ENCODE data around the gene PLTP. TPM values are rescaled to one million over a fixed set of nuclear protein-coding genes. Genes with fewer than 3 reads are reported as not detected.
"Not testable (repeated sequence)": the region's sequence is repeated elsewhere in the genome, so short reads cannot be mapped to it uniquely, and the experiment has no call there.

Gene PLTP
- total RNA-seq, 1 donor: 107 TPM

DNA sequence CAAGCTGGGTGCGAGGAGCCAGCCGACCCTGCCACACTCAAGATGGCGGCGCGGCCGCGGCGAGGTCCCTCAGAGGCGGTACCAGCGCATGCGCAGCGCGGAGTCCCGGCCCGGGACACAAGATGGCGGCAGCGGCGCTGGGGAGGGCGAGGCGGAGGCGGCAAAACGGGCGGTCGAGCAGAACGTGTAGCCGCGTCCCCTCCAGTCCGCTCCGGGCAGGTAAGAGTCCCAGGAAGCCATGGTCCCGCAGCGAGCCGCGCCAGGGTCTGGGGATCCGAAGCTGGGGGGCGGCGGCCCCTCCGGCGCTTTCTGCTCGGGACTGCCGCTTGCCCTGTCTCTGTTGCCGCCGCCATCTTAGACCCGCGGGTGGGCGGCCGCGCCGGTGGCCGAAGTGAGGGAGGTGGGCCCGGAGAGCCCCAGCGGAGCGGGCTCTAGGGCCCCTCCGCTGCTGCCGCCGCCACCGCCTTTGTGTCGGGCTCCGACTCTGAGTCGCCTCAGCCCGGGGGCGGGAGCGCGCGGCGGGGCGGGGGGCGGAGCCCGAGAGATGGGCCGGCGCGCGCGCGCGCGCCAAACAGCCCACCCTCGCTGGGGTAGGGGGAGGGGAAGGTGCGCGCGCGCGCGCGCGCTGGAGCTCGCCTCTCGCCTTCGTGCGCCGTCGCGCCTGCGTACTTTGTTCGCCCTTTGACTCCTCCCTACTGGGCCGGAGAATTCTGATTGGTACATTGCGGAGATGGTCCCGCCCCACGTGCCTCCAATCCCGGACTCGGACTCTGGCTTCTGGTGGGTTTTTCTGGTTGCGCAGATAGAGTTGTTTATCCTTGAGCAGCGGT is 22.8 kb upstream of the PLTP start, which contains the start of gene PCIF1:
Gene PCIF1 (plus strand): TSS at position 98 of the 830 bp plus-strand sequence. CDS start 4,317 bp downstream, outside the sequence.
- peak; percentile 97 for DNase-seq (ENCODE audit: low read depth)
- H3K4me3 ChIP-seq (ENCODE audit: low read depth, low read length): peak within 1 kb of the TSS; percentile 95
- TF ChIP-seq, protein P1, sequence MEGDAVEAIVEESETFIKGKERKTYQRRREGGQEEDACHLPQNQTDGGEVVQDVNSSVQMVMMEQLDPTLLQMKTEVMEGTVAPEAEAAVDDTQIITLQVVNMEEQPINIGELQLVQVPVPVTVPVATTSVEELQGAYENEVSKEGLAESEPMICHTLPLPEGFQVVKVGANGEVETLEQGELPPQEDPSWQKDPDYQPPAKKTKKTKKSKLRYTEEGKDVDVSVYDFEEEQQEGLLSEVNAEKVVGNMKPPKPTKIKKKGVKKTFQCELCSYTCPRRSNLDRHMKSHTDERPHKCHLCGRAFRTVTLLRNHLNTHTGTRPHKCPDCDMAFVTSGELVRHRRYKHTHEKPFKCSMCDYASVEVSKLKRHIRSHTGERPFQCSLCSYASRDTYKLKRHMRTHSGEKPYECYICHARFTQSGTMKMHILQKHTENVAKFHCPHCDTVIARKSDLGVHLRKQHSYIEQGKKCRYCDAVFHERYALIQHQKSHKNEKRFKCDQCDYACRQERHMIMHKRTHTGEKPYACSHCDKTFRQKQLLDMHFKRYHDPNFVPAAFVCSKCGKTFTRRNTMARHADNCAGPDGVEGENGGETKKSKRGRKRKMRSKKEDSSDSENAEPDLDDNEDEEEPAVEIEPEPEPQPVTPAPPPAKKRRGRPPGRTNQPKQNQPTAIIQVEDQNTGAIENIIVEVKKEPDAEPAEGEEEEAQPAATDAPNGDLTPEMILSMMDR (IDR thresholded peaks at IDR 0.05; ENCODE audit: insufficient read depth, low read length): no peak

DNA sequence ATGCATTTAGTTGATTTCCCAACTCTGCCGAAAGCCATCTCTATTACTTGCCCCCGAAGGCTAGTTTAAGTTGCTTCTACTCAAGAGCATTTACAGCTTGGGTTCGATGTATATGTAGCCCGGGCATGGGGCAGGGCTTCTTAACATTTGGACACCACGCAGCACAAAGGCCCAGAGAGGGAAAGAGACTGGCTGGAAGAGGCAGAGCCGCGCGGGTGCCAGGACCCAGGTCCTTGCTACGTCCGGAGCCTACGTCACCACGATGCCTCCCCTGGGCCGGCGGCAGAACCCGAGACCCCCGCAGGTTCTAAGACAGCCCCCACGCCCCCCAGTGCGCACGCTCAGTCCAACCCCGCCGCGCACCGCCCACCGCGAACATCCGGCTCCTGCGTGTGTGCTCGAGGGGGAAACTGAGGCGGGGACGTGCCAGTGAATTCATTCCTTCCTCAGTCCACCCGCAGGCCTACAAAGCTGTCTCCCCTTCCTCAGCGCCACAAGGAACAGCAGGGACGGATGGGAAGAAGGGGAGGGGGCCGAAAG is 22.2 kb upstream of the PLTP start:
- H3K4me3 ChIP-seq (ENCODE audit: low read depth, low read length): peak overlapping the region; percentile 95
- TF ChIP-seq, protein P1 (IDR thresholded peaks at IDR 0.05; ENCODE audit: insufficient read depth, low read length): no peak
- DNase-seq (ENCODE audit: low read depth): peak; percentile 48

DNA sequence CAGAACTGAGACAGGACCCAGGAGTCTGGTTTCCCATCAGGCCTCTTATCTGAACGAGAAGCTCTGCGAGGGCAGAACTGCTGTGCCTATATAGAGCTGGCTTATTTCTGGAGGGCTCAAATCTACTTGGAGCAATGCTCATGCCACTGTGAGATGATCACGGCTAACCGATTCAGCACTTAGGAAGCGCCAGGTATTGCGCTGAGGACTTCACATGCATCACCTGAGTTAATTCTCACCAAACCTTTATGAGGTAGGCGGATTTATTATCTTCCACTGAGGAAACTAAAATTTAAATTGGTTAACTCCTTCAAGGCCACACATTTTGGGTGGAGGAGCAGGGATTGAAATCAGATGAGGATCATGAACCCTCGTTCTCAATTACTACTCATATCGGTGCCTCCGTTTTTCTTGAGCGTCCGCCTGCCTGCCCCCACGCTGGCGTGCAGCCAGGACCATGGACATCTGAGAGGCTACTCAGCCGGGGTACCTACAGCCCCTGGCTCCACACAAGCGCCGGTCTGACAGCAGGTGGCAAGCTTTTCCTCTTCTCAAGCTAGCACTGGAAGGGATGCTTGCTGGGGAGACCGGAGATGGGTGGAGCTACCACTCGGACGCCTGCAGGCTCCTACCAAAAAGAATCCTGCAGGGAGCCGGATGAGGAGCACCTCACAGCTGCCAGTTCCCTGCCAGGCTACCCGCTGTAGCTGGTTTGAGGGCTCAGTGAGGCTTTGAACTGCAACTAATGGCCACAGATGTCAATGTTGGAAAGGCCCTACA is 21.5 kb upstream of the PLTP start:
- DNase-seq (ENCODE audit: low read depth): peak; percentile 67
- TF ChIP-seq, protein P1 (IDR thresholded peaks at IDR 0.05; ENCODE audit: insufficient read depth, low read length): peak; percentile 34
- peak overlapping the region; percentile 95 for H3K4me3 ChIP-seq (ENCODE audit: low read depth, low read length)

DNA sequence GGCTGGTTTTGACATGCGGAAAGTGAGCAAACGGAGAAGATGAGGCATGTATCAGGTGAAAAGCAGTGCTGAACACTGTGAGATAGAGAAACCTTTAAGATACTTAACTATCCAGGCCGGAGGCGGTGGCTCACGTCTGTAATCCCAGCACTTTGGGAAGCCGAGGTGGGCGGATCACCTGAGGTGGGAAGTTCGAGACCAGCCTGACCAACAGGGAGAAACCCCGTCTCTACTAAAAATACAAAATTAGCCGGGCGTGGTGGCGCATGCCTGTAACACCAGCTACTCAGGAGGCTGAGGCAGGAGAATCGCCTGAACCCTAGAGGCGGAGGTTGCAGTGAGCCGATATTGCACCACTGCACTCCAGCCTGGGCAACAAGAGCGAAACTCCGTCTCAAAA is 19.7 kb upstream of the PLTP start:
- not testable (repeated sequence) for DNase-seq (ENCODE audit: low read depth); H3K4me3 ChIP-seq (ENCODE audit: low read depth, low read length)

DNA sequence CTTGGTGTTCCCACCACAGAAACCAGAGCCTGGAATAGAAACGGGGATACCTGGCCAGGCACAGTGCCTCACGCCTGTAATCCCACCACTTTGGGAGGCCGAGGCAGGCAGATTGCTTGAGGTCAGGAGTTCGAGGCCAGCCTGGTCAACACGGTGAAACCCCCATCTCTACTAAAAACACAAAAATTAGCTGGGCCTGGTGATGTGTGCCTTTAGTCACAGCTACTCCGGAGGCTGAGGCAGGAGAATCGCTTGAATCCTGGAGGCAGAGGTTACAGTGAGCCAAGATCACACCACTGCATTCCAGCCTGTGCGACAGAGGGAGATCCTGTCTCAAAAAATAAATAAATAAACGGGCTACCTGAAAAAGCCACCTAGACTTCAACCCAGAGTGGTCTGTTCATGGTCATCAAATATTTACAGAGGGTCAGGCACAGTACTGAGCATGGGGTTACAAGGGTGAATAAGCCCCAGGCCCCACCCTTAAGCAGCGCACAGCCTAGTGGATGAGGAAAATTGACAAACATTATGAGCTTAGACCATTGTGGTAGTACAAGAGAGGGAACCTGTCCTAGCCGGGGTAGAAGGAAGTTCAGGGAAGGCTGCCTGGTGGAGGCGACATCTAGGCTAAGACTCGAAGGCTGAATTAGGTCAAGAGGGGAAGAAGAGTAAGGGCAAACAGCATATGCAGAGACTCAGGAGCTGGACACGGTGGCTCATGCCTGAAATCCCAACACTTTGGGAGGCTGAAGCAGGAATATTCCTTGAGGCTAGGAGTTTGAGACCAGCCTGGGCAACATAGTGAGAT is 15.3 kb upstream of the PLTP start:
- no peak overlapping the region for H3K4me3 ChIP-seq (ENCODE audit: low read depth, low read length)
- no peak for DNase-seq (ENCODE audit: low read depth)
- TF ChIP-seq, protein P1 (IDR thresholded peaks at IDR 0.05; ENCODE audit: insufficient read depth, low read length): no peak

DNA sequence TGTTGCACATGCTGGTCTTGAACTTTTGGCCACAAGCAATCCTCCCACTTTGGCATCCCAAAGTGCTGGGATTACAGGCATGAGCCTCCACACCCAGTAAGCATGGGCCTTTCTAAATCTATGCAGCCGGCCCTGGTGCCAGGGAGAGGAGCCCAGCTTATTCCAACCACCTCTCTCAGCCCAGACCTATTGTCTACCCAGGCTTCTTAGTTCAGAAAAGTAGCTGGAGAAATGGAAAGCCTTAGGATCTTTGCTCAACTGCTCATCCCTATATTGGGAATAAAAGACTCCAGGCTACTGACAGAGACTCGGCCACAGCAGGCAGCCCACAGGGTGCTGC is 14.7 kb upstream of the PLTP start:
- no peak overlapping the region for H3K4me3 ChIP-seq (ENCODE audit: low read depth, low read length)
- DNase-seq (ENCODE audit: low read depth): no peak
- TF ChIP-seq, protein P1 (IDR thresholded peaks at IDR 0.05; ENCODE audit: insufficient read depth, low read length): no peak
